ENCODE results near the gene KIF1B. TPM values are rescaled to one million over a fixed set of nuclear protein-coding genes. Genes with fewer than 3 reads are reported as not detected.

Gene KIF1B, protein sequence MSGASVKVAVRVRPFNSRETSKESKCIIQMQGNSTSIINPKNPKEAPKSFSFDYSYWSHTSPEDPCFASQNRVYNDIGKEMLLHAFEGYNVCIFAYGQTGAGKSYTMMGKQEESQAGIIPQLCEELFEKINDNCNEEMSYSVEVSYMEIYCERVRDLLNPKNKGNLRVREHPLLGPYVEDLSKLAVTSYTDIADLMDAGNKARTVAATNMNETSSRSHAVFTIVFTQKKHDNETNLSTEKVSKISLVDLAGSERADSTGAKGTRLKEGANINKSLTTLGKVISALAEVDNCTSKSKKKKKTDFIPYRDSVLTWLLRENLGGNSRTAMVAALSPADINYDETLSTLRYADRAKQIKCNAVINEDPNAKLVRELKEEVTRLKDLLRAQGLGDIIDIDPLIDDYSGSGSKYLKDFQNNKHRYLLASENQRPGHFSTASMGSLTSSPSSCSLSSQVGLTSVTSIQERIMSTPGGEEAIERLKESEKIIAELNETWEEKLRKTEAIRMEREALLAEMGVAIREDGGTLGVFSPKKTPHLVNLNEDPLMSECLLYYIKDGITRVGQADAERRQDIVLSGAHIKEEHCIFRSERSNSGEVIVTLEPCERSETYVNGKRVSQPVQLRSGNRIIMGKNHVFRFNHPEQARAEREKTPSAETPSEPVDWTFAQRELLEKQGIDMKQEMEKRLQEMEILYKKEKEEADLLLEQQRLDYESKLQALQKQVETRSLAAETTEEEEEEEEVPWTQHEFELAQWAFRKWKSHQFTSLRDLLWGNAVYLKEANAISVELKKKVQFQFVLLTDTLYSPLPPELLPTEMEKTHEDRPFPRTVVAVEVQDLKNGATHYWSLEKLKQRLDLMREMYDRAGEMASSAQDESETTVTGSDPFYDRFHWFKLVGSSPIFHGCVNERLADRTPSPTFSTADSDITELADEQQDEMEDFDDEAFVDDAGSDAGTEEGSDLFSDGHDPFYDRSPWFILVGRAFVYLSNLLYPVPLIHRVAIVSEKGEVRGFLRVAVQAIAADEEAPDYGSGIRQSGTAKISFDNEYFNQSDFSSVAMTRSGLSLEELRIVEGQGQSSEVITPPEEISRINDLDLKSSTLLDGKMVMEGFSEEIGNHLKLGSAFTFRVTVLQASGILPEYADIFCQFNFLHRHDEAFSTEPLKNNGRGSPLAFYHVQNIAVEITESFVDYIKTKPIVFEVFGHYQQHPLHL (N-terminal part only)
- 10 to 100 TPM; 34.1 to 67.2 (median 51.4) TPM for total RNA-seq
- polyA plus RNA-seq, result 10 to 100 TPM; 12.9 to 35.8 (median 16.1) TPM
- long read RNA-seq, donor 1, full-length matches to known transcripts, result 1 of 6 reads
- long read RNA-seq, donor 1, partial matches to known transcripts, result 5 of 6 reads
- long read RNA-seq, donor 1, other reads (novel, unspliced or antisense), result 0 of 6 reads
- long read RNA-seq, donor 2, full-length matches to known transcripts, result 1 of 1 reads
- long read RNA-seq, donor 2, partial matches to known transcripts, result 0 of 1 reads
- long read RNA-seq, donor 2, other reads (novel, unspliced or antisense), result 0 of 1 reads
- long read RNA-seq, donor 3, result 0 reads
- long read RNA-seq, donor 4, partial matches to known transcripts, result 7 of 12 reads
- long read RNA-seq, donor 4, other reads (novel, unspliced or antisense), result 5 of 12 reads
- long read RNA-seq, donor 5, full-length matches to known transcripts, result 6 of 30 reads
- long read RNA-seq, donor 5, partial matches to known transcripts, result 17 of 30 reads
- long read RNA-seq, donor 5, other reads (novel, unspliced or antisense), result 7 of 30 reads
- long read RNA-seq, donor 6, partial matches to known transcripts, result 1 of 2 reads
- long read RNA-seq, donor 6, other reads (novel, unspliced or antisense), result 1 of 2 reads
- long read RNA-seq, donor 7, result 0 reads
- long read RNA-seq, donor 8, full-length matches to known transcripts, result 2 of 16 reads
- long read RNA-seq, donor 8, partial matches to known transcripts, result 14 of 16 reads
- long read RNA-seq, donor 8, other reads (novel, unspliced or antisense), result 0 of 16 reads
- long read RNA-seq, donor 9, full-length matches to known transcripts, result 1 of 1 reads
- long read RNA-seq, donor 9, partial matches to known transcripts, result 0 of 1 reads
- long read RNA-seq, donor 9, other reads (novel, unspliced or antisense), result 0 of 1 reads
- long read RNA-seq, donor 10, result 0 reads

GRCh38 chr1:10209905-10210810, at the start of gene KIF1B:
Gene KIF1B, plus strand, starts transcription at chr1:10210570. Its CDS starts 21,759 bp downstream, at chr1:10232329.
- Histone ChIP-seq H3K9me3 (replicated peaks in 1 of 3) (no peaks in the 10 kb centered on the region), H3K36me3 (replicated peaks in 1 of 2) (no peaks in the 10 kb centered on the region), H3K4me1 (replicated peaks in 1 of 2) (peaks cover 20 to 33% of the 10 kb centered on the region in 2 donors), H3K27me3 (no peaks in the 10 kb centered on the region), H3K4me3 (peak within 1 kb of the TSS; percentile 57 to 93 (median 64)), H3K27ac (peak within 1 kb of the TSS; percentile 96 to 100 (median 99))
- TF ChIP-seq CTCF (IDR thresholded peaks at IDR 0.05), result peak; percentile 93 to 100 (median 97)
- TF ChIP-seq POLR2A (IDR thresholded peaks at IDR 0.05), result peak; percentile 96 to 100
- WGBS, 4 donors, result 1 to 2% (median 1%) methylated on average over 10 to 107 of the region's 107 CpGs
- intact Hi-C loops (cut with DNase I), result loop anchor here (10.0 kb wide), 2 partner anchors 115 to 125 kb away; no protein-coding TSS in a partner anchor
- peak; percentile 99 for DNase-seq

DNA sequence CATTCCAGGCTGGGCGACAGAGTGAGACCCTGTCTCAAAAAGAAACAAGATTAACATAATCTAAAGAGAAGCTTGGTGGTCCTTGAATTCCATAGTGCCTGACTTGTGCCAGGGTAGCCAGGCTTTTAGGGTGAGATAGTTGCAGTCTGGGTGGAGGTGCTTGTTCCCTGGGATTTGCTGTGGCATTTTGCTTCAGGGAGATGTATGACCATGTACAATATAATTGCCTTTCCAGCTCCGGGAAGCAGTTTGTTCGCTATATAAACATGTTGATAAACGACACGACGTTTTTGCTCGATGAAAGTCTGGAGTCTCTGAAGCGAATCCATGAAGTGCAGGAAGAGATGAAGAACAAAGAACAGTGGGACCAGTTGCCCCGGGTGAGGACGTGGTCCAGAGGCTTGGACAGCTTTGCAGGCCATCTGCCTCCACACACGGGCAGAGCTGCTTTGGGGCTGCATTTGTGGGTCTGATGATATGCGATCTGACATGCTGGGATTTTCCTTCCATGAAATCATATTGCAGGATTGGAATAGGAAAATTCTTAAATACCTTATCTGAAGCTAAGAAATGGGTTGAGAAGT, 49.4 kb upstream of the KIF1B start:
- whole genome bisulfite sequencing, 4 donors, result 72 to 74% (median 73%) methylated on average over 12 of the region's 12 CpGs
- peaks cover 0 to 53% of the 10 kb centered on the region in 2 donors for H3K36me3 ChIP-seq (replicated peaks in 1 of 2)
- H3K9me3 ChIP-seq (replicated peaks in 1 of 3), result no peaks in the 10 kb centered on the region
- H3K4me3 ChIP-seq, result no peak overlapping the region
- peak overlapping the region in 1 of 5 donors; percentile 56 for H3K27ac ChIP-seq
- no peaks in the 10 kb centered on the region for H3K27me3 ChIP-seq
- no peak for DNase-seq
- peaks cover 0 to 4% of the 10 kb centered on the region in 2 donors for H3K4me1 ChIP-seq (replicated peaks in 1 of 2)
- intact Hi-C loops (cut with DNase I), result no loop called here
- TF ChIP-seq POLR2A (IDR thresholded peaks at IDR 0.05) (no peak), CTCF (IDR thresholded peaks at IDR 0.05) (no peak)
